HL-60 (cell line): ENCODE results near the gene SV2C.

ENCODE experiments used
- DNase-seq, 2 experiments: peaks; one replicate each; pipeline ENCODE4 v3.0.0-alpha.2; 2010 to 2020; ENCODE audit warnings: low read depth in 1 of 2, low spot score in 1 of 2
- H3K27ac ChIP-seq: fragments of 250-450 bp; sonication (Bioruptor Pico); replicated peaks from 2 replicates; pipeline ENCODE4 v1.5.1; 2020; ENCODE audit warnings: mild to moderate bottlenecking, moderate library complexity
- H3K27me3 ChIP-seq: fragments of 250-450 bp; sonication (Bioruptor Pico); 2 replicates; pipeline ENCODE4 v1.5.1; 2021; ENCODE audit warnings: mild to moderate bottlenecking, moderate library complexity; ENCODE audit not compliant: insufficient read depth, poor library complexity, severe bottlenecking
- H3K4me3 ChIP-seq: replicated peaks from 2 replicates; pipeline ENCODE4 v1.5.1; 2011; ENCODE audit warnings: mild to moderate bottlenecking, control low read depth, low read length; ENCODE audit not compliant: insufficient read depth
- CTCF ChIP-seq: IDR thresholded peaks from one replicate; pipeline ENCODE4 v1.5.1; 2011; ENCODE audit warnings: low read length, control low read depth, inconsistent platforms; ENCODE audit not compliant: insufficient read depth
- GABPA ChIP-seq: IDR thresholded peaks from 2 replicates; pipeline ENCODE4 v1.6.1; 2012; ENCODE audit warnings: low read depth
- POLR2AphosphoS5 ChIP-seq: IDR thresholded peaks from 2 replicates; pipeline ENCODE4 v1.6.1; 2012; ENCODE audit warnings: low read depth
- SPI1 ChIP-seq: IDR thresholded peaks from 2 replicates; pipeline ENCODE4 v1.6.1; 2012; ENCODE audit warnings: low read depth, mild to moderate bottlenecking, borderline replicate concordance
- TF ChIP-seq, protein P1 (sequence below): IDR thresholded peaks from 2 replicates; pipeline ENCODE4 v1.6.1; 2012; ENCODE audit warnings: low read depth; ENCODE audit not compliant: insufficient replicate concordance

Gene SV2C

DNA sequence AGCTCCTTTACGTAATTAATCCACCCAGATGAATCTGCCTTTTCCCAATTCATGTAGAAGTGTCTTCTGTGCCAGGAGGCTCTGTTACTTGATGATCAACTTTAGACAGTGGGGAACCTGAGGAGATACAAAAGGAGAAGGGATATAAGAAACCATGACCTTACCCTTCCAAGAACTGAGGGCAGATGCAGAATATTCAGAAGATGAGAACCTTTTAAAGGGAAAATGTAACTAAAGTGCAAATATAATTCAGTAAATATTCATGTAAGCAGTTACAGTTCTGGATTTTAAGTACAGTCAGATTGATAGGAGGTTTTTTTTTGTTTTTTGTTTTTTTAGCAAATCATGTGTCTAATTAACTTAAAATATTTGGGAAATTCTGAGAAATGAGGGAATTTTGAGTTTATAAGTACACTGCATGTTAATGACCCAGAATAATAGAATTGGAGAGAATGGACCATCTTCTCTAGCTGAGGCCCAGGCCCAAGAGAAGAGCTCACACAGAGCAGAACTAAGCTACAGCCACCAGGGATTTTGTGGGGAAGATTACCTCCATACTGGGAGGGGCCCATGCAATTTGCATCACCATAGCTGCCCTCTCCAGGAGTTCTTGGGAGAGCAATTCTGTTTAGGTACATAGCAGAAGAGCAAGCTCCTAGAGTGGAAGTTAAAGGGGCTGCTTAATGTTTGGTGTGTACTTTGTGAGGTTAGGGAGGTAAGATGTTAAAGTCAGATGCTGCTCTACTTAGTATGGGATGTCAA, 61.5 kb downstream of the SV2C start:
- no peak overlapping the region for H3K4me3 ChIP-seq
- no peak for DNase-seq
- TF ChIP-seq, protein P1, sequence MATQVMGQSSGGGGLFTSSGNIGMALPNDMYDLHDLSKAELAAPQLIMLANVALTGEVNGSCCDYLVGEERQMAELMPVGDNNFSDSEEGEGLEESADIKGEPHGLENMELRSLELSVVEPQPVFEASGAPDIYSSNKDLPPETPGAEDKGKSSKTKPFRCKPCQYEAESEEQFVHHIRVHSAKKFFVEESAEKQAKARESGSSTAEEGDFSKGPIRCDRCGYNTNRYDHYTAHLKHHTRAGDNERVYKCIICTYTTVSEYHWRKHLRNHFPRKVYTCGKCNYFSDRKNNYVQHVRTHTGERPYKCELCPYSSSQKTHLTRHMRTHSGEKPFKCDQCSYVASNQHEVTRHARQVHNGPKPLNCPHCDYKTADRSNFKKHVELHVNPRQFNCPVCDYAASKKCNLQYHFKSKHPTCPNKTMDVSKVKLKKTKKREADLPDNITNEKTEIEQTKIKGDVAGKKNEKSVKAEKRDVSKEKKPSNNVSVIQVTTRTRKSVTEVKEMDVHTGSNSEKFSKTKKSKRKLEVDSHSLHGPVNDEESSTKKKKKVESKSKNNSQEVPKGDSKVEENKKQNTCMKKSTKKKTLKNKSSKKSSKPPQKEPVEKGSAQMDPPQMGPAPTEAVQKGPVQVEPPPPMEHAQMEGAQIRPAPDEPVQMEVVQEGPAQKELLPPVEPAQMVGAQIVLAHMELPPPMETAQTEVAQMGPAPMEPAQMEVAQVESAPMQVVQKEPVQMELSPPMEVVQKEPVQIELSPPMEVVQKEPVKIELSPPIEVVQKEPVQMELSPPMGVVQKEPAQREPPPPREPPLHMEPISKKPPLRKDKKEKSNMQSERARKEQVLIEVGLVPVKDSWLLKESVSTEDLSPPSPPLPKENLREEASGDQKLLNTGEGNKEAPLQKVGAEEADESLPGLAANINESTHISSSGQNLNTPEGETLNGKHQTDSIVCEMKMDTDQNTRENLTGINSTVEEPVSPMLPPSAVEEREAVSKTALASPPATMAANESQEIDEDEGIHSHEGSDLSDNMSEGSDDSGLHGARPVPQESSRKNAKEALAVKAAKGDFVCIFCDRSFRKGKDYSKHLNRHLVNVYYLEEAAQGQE, result no peak
- TF ChIP-seq POLR2AphosphoS5 (no peak), SPI1 (no peak), CTCF (no peak), GABPA (no peak)
- H3K27me3 ChIP-seq, result no peaks in the 10 kb centered on the region
- H3K27ac ChIP-seq, result no peak overlapping the region

DNA sequence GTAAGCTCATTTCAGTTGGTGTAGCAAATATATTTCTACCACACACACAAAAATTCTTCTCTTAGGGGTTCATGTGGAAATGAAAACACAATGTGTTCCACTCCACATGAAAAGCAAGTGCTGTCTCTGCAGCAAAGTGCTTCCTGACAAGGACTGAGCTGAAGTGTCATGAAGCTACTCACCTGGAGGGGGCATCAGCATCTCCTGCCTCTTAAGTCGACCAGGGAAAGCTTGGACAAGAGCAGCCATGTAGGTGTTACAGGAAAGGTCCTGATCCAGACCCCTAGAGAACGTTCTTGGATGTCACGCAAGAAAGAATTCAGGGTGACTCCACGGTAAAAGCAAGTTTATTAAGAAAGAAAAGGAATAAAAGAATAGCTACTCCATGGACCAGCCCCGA, 62.8 kb downstream of the SV2C start:
- DNase-seq, result peak in 1 of 2 experiments; percentile 7
- H3K27ac ChIP-seq, result no peak overlapping the region
- TF ChIP-seq CTCF (no peak), GABPA (no peak), SPI1 (no peak), POLR2AphosphoS5 (no peak)
- TF ChIP-seq, protein P1, result no peak
- H3K27me3 ChIP-seq, result no peaks in the 10 kb centered on the region
- no peak overlapping the region for H3K4me3 ChIP-seq

DNA sequence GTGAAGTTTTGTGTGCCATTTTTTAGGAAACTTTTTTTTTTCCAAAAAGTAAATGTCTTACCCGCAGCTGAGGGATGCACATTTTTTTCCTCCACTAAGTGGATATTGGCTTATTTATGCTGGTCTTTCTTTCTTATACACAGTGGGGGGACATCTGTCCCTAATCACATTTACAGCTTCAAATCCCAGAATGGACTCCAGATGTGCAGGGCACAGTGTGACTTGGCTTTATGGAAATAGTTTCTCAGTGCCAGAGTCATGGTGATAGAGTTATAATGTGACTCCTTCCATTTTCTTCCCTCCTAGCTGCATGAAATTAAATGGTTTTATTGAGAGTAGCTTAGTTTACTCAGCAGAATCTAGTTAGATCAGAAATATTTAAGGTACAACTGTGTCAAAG, 66.5 kb downstream of the SV2C start:
- H3K27ac ChIP-seq, result no peak overlapping the region
- TF ChIP-seq GABPA, result no peak
- no peak for TF ChIP-seq POLR2AphosphoS5
- TF ChIP-seq, protein P1, result no peak
- no peak for TF ChIP-seq SPI1
- TF ChIP-seq CTCF, result no peak
- DNase-seq, result no peak
- H3K4me3 ChIP-seq, result no peak overlapping the region
- H3K27me3 ChIP-seq, result no peaks in the 10 kb centered on the region
